GM21526 (cell line): ENCODE measurements around the gene CD247.

Source experiments
- ATAC-seq: cut with Tn5 transposase; IDR thresholded peaks from one replicate; pipeline ENCODE4 v1.9.1; 2021; ENCODE audit warnings: moderate library complexity; ENCODE audit not compliant: unreplicated experiment, low FRiP score

Gene CD247

GRCh38 chr1:167490765-167491164, 27.6 kb downstream of the CD247 start:
- ATAC-seq = no peak

- ATAC-seq = no peak
Measured at GRCh38 chr1:167489571-167490340, 28.6 kb downstream of the CD247 start.

DNA sequence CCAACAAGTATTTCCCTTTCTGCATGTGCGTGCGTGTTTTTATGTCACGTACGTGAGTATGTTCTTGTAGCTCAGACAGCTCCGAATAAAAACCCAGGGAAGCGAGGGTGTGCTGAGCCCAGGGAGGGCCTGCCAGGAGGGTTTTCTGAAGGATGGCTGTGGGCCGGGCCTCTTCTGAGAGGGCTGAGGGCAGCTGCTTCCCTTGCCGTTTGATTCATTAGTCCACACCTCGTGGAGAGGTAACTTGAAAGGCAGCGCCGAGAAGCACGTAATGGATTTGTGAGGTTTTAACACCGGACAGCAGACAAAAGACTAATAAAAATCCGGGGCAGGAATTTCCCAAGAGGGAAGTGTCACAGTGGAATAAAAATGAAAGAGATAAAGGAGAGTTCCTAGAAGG, 29.5 kb downstream of the CD247 start:
- ATAC-seq = no peak

DNA sequence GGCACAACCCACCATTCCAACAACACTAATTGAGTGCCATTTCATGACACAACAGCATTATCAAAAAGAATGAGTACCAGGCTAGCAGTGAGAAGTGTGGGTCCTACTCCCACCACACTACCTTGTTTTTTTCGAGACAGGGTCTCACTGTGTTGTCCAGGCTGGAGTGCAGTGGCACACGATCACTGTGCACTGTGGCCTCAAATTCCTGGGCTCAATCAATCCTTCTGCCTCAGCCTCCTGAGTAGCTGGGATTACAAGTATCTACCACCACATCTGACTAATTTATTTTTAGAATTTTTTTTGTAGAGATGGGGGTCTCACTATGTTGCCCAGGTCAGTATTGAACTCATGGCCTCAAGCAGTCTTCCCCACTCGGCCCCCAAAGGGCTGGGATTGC, 30.7 kb downstream of the CD247 start:
- no peak for ATAC-seq

- ATAC-seq = no peak
Measured at GRCh38 chr1:167486090-167486824, 32.1 kb downstream of the CD247 start.

GRCh38 chr1:167484726-167485502, 33.4 kb downstream of the CD247 start:
- ATAC-seq = no peak

DNA sequence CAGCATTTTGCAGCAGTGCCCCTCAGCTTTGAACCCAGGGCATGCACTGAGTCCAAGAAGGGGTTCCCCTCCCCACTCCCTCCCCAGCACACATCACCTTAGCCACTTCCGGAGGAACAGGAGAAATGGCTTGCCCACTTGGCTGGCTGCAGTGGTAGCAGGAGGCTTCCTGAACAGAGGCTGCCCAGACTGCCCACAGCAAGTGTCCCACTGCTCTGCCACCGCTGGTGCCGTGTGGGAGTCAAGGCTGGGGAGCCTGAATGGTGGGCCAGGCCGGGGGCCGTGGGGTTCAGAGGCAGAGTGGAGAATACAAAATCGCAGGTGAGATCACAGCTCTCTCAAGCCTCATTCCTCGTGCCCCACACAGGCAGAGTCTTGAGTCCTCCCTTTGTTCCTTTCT, 34.5 kb downstream of the CD247 start:
- ATAC-seq = no peak

DNA sequence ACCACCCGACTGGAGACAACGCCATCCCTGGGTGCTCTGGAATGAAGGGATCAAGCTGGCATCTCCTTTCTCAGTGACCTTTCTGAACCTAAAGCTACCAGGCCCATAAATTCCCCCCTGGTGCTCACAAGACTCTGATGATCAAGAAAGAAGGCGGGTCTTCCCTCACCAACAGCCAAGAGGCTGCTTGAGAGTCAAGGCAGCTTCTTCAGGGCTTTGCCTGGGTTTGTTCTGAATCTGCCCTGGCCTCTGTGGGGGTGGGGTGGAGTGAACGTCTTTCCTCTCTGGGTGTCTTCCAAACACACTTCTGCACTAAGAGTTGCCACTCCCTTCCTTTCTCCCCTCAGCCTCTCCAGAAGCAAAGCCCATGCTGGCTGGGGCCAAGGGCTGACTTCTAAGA, 36.1 kb downstream of the CD247 start:
- ATAC-seq = no peak

DNA sequence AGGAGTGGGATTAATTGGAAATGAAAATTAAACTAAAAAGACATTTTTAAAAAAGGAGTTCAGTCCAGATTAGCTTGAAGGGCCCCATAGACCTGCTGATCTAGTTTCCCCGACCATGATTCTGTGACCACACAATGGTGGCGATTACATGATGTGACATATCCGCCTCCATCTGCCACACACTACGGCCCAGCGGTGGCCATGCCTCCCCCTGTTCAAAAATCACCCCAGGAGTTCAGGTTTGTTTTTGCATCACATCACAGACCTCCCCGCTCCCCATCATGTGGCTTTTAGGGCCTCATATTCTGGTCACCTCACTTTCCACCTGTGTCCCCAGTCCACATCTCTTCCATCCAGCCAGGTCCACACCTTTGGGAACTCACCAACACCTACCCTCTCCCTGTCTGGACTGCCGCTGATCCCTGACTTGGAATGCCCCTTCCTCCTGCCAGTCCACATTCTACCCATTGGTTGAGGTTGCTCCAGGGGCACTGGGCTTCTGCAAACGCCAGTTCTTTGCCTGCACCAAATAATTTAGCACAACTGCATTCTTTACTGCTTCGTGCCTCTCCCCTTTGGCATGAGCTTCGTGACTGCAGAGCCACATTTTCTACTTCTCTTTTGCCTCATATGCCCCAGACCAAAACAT, 38.9 kb downstream of the CD247 start:
- ATAC-seq = no peak

GRCh38 chr1:167477986-167478385, 40.3 kb downstream of the CD247 start:
- ATAC-seq = no peak

- ATAC-seq = no peak
Measured at GRCh38 chr1:167476061-167476460, 42.3 kb downstream of the CD247 start.

DNA sequence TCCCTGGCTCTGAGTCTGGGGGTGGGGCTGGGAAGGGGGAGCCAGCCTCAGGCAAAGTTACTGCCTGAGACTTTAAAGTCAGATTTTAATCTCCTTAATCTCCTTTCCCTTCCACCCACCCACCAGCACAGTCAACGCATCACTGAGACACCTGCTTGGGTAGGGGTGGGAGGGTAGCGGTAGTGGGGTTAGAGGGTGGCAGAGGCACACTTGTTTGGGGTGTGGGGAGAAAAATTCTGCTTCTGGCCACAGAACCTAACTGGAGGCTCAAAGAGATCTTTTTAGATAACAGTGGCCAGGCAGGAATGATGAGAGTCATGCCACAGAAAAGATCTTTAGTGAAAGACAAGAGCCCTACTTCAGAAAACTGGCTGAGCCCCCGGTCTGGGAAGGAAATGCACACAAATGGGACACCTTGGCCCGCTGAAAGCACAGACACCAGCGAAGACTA, 44.1 kb downstream of the CD247 start:
- ATAC-seq = no peak

GRCh38 chr1:167473761-167474160, 44.6 kb downstream of the CD247 start:
- ATAC-seq = no peak

- ATAC-seq = no peak
Measured at GRCh38 chr1:167472752-167473521, 45.4 kb downstream of the CD247 start.

GRCh38 chr1:167471568-167471967, 46.8 kb downstream of the CD247 start:
- ATAC-seq = no peak

GRCh38 chr1:167469280-167469965, 48.9 kb downstream of the CD247 start:
- no peak for ATAC-seq

GRCh38 chr1:167467752-167468151, 50.6 kb downstream of the CD247 start:
- ATAC-seq = no peak

GRCh38 chr1:167467126-167467710, 51.1 kb downstream of the CD247 start:
- no peak for ATAC-seq

DNA sequence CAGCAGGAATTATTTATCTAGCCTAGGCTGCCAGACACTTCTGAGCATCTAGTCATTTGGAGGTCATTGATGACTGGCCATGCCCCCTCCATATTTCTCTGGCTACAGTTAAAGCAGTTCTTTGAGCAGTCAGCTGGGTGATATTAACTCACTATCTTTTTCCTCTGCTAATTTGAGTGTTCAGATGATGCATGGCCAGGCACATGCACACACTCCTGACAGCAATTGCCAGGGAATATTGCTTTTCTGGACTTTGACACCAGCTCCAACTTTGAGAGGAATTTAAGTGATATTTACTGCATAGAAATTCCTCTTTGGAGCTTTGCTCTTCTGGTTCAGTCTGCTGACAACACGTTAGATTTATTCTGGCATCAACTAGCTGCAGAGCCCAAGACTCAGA, 52.6 kb downstream of the CD247 start:
- ATAC-seq = no peak
